Trophoblast cell (in vitro differentiated cells and primary cell): Measurements from ENCODE around the gene RNF207.

Experiments
- DNase-seq, 2 donors: peaks; one replicate each; pipeline ENCODE4 v3.0.0-alpha.2; 2016
- H2AFZ ChIP-seq: 2 replicates; pipeline ENCODE4 v1.6.1; 2013; ENCODE audit warnings: low read length, moderate library complexity, mild to moderate bottlenecking; ENCODE audit not compliant: insufficient read depth, poor library complexity
- H2AK5ac ChIP-seq: 2 replicates; pipeline ENCODE4 v1.6.1; 2013; ENCODE audit warnings: mild to moderate bottlenecking, low read length
- H2BK120ac ChIP-seq: 2 replicates; pipeline ENCODE4 v1.6.1; 2013; ENCODE audit warnings: low read length, mild to moderate bottlenecking, moderate library complexity; ENCODE audit not compliant: insufficient read depth, poor library complexity
- H2BK12ac ChIP-seq: 2 replicates; pipeline ENCODE4 v1.6.1; 2013; ENCODE audit warnings: mild to moderate bottlenecking, low read length, moderate library complexity
- H2BK5ac ChIP-seq: 2 replicates; pipeline ENCODE4 v1.6.1; 2013; ENCODE audit warnings: low read length, low read depth, moderate library complexity, mild to moderate bottlenecking; ENCODE audit not compliant: poor library complexity
- H3K14ac ChIP-seq: 2 replicates; pipeline ENCODE4 v1.6.1; 2013; ENCODE audit warnings: mild to moderate bottlenecking, low read length
- H3K18ac ChIP-seq: 2 replicates; pipeline ENCODE4 v1.6.1; 2013; ENCODE audit warnings: mild to moderate bottlenecking, low read length
- H3K23ac ChIP-seq: 2 replicates; pipeline ENCODE4 v1.6.1; 2013; ENCODE audit warnings: low read length
- H3K27ac ChIP-seq: 2 replicates; pipeline ENCODE4 v1.5.1; 2013; ENCODE audit warnings: low read depth, mild to moderate bottlenecking, inconsistent platforms, low read length, moderate library complexity
- H3K27me3 ChIP-seq: 2 replicates; pipeline ENCODE4 v1.6.1; 2013; ENCODE audit warnings: inconsistent platforms, mild to moderate bottlenecking, low read length, moderate library complexity; ENCODE audit not compliant: insufficient read depth
- H3K36me3 ChIP-seq, 2 experiments: 1 replicate in 1 of 2; 2 replicates in 1 of 2; pipeline ENCODE4 v1.6.1; 2013; ENCODE audit warnings: low read length in 2 of 2, mild to moderate bottlenecking in 2 of 2, moderate library complexity in 1 of 2; ENCODE audit not compliant: insufficient read depth in 2 of 2, control insufficient read depth in 1 of 2
- H3K4ac ChIP-seq: 2 replicates; pipeline ENCODE4 v1.6.1; 2013; ENCODE audit warnings: low read depth, mild to moderate bottlenecking, low read length, moderate library complexity
- H3K4me1 ChIP-seq, 2 experiments: 1 replicate in 1 of 2; 2 replicates in 1 of 2; pipeline ENCODE4 v1.6.1; 2013; ENCODE audit warnings: low read length in 2 of 2, mild to moderate bottlenecking in 2 of 2, moderate library complexity in 1 of 2; ENCODE audit not compliant: insufficient read depth in 2 of 2, control insufficient read depth in 1 of 2
- H3K4me2 ChIP-seq: 2 replicates; pipeline ENCODE4 v1.6.1; 2013; ENCODE audit warnings: inconsistent platforms, mild to moderate bottlenecking, low read length, moderate library complexity
- H3K4me3 ChIP-seq: 2 replicates; pipeline ENCODE4 v1.5.1; 2013; ENCODE audit warnings: mild to moderate bottlenecking, low read depth, low read length, inconsistent platforms
- H3K79me1 ChIP-seq: one replicate; pipeline ENCODE4 v1.6.1; 2013; ENCODE audit warnings: low read length
- H3K79me2 ChIP-seq: 2 replicates; pipeline ENCODE4 v1.6.1; 2013; ENCODE audit warnings: low read length, mild to moderate bottlenecking; ENCODE audit not compliant: control insufficient read depth, insufficient read depth, poor library complexity
- H3K9ac ChIP-seq: 2 replicates; pipeline ENCODE4 v1.6.1; 2013; ENCODE audit warnings: mild to moderate bottlenecking, low read length
- H3K9me3 ChIP-seq: 2 replicates; pipeline ENCODE4 v1.6.1; 2013; ENCODE audit warnings: low read depth, mild to moderate bottlenecking, control low read depth, inconsistent platforms, low read length; ENCODE audit not compliant: insufficient read depth
- H4K12ac ChIP-seq: 2 replicates; pipeline ENCODE4 v1.6.1; 2013; ENCODE audit warnings: low read depth, mild to moderate bottlenecking, low read length, moderate library complexity
- H4K8ac ChIP-seq: 2 replicates; pipeline ENCODE4 v1.6.1; 2013; ENCODE audit warnings: low read depth, mild to moderate bottlenecking, low read length, moderate library complexity
- H4K91ac ChIP-seq: one replicate; pipeline ENCODE4 v1.6.1; 2013; ENCODE audit warnings: low read depth, mild to moderate bottlenecking, low read length, moderate library complexity
- WGBS: extraction: QIAGEN DNeasy Blood & Tissue Kit; methylation state at CpG from one replicate; pipeline ENCODE4 v1.1.7; 2013; ENCODE audit warnings: missing lambda C conversion rate; ENCODE audit not compliant: insufficient read length, insufficient coverage; ENCODE audit errors: extremely low coverage; 5-methylcytosine and 5-hydroxymethylcytosine counted together

The RNF207 gene

GRCh38 chr1:6262555-6263420 lies 56.9 kb downstream of the RNF207 start:
- H3K79me2 ChIP-seq, result no peaks in the 10 kb centered on the region
- H3K36me3 ChIP-seq, result no peaks in the 10 kb centered on the region
- no peak overlapping the region for H3K4me2 ChIP-seq
- no peak overlapping the region for H2AFZ ChIP-seq
- H3K14ac ChIP-seq, result no peak overlapping the region
- H2AK5ac ChIP-seq, result no peak overlapping the region
- H3K18ac ChIP-seq, result no peak overlapping the region
- no peak overlapping the region for H3K27ac ChIP-seq
- H2BK5ac ChIP-seq, result no peak overlapping the region
- H2BK120ac ChIP-seq, result no peak overlapping the region
- H3K79me1 ChIP-seq, result no peaks in the 10 kb centered on the region
- H3K4ac ChIP-seq, result no peak overlapping the region
- peaks cover 4% of the 10 kb centered on the region for H3K27me3 ChIP-seq
- no peak overlapping the region for H3K23ac ChIP-seq
- WGBS, result no CpG with 5 or more reads among the region's 25 CpGs
- DNase-seq, result no peak
- no peaks in the 10 kb centered on the region for H3K9me3 ChIP-seq
- no peak overlapping the region for H3K9ac ChIP-seq
- no peak overlapping the region for H3K4me3 ChIP-seq
- H3K4me1 ChIP-seq, result peaks cover 2 to 9% of the 10 kb centered on the region in 2 experiments
- no peak overlapping the region for H4K91ac ChIP-seq
- no peak overlapping the region for H4K12ac ChIP-seq
- no peak overlapping the region for H2BK12ac ChIP-seq
- H4K8ac ChIP-seq, result no peak overlapping the region

GRCh38 chr1:6263716-6264115 lies 57.8 kb downstream of the RNF207 start:
- H3K36me3 ChIP-seq, result no peaks in the 10 kb centered on the region
- no peak overlapping the region for H3K18ac ChIP-seq
- H3K27me3 ChIP-seq, result peaks cover 4% of the 10 kb centered on the region
- no peak overlapping the region for H3K4me3 ChIP-seq
- no peak overlapping the region for H2AK5ac ChIP-seq
- H2BK120ac ChIP-seq, result no peak overlapping the region
- H2BK12ac ChIP-seq, result no peak overlapping the region
- H3K4me2 ChIP-seq, result no peak overlapping the region
- DNase-seq, result no peak
- no peak overlapping the region for H3K27ac ChIP-seq
- H3K79me1 ChIP-seq, result no peaks in the 10 kb centered on the region
- H4K91ac ChIP-seq, result no peak overlapping the region
- H2BK5ac ChIP-seq, result no peak overlapping the region
- peaks cover 2 to 9% of the 10 kb centered on the region in 2 experiments for H3K4me1 ChIP-seq
- no peak overlapping the region for H3K4ac ChIP-seq
- no peak overlapping the region for H3K23ac ChIP-seq
- H3K9ac ChIP-seq, result no peak overlapping the region
- H3K9me3 ChIP-seq, result no peaks in the 10 kb centered on the region
- H3K79me2 ChIP-seq, result no peaks in the 10 kb centered on the region
- no peak overlapping the region for H3K14ac ChIP-seq
- WGBS, result no CpG with 5 or more reads among the region's 7 CpGs
- no peak overlapping the region for H2AFZ ChIP-seq
- no peak overlapping the region for H4K12ac ChIP-seq
- no peak overlapping the region for H4K8ac ChIP-seq

- Histone ChIP-seq H4K91ac (no peak overlapping the region), H2AK5ac (no peak overlapping the region), H2BK12ac (no peak overlapping the region), H3K9ac (no peak overlapping the region), H2BK5ac (no peak overlapping the region), H3K4ac (no peak overlapping the region), H3K23ac (no peak overlapping the region), H3K79me1 (no peaks in the 10 kb centered on the region), H3K18ac (no peak overlapping the region), H2AFZ (no peak overlapping the region), H3K9me3 (peaks cover 2% of the 10 kb centered on the region), H3K4me1 (peaks cover 2 to 4% of the 10 kb centered on the region in 2 experiments), H4K8ac (no peak overlapping the region), H3K4me3 (no peak overlapping the region), H2BK120ac (no peak overlapping the region), H3K14ac (no peak overlapping the region), H3K27me3 (peaks cover 4% of the 10 kb centered on the region), H3K79me2 (no peaks in the 10 kb centered on the region), H3K4me2 (no peak overlapping the region), H3K27ac (no peak overlapping the region), H3K36me3 (no peaks in the 10 kb centered on the region), H4K12ac (no peak overlapping the region)
- no peak for DNase-seq
- WGBS, result no CpG with 5 or more reads among the region's 15 CpGs
Observed at GRCh38 chr1:6265151-6265550, 59.2 kb downstream of the RNF207 start.

GRCh38 chr1:6266641-6267040 lies 60.7 kb downstream of the RNF207 start:
- WGBS, result no CpG with 5 or more reads among the region's 11 CpGs
- Histone ChIP-seq H3K79me2 (no peaks in the 10 kb centered on the region), H4K91ac (no peak overlapping the region), H2BK120ac (no peak overlapping the region), H3K9me3 (peaks cover 2% of the 10 kb centered on the region), H3K4me2 (no peak overlapping the region), H4K8ac (no peak overlapping the region), H3K9ac (no peak overlapping the region), H3K79me1 (no peaks in the 10 kb centered on the region), H2AFZ (no peak overlapping the region), H3K27ac (no peak overlapping the region), H3K36me3 (no peaks in the 10 kb centered on the region), H2BK12ac (no peak overlapping the region), H3K27me3 (no peaks in the 10 kb centered on the region), H3K4ac (no peak overlapping the region), H3K4me3 (no peak overlapping the region), H3K18ac (no peak overlapping the region), H4K12ac (no peak overlapping the region), H2BK5ac (no peak overlapping the region), H3K4me1 (no peaks in the 10 kb centered on the region), H3K14ac (no peak overlapping the region), H3K23ac (no peak overlapping the region), H2AK5ac (no peak overlapping the region)
- no peak for DNase-seq
